ENCODE measurements around the gene SPDYA.

DNA sequence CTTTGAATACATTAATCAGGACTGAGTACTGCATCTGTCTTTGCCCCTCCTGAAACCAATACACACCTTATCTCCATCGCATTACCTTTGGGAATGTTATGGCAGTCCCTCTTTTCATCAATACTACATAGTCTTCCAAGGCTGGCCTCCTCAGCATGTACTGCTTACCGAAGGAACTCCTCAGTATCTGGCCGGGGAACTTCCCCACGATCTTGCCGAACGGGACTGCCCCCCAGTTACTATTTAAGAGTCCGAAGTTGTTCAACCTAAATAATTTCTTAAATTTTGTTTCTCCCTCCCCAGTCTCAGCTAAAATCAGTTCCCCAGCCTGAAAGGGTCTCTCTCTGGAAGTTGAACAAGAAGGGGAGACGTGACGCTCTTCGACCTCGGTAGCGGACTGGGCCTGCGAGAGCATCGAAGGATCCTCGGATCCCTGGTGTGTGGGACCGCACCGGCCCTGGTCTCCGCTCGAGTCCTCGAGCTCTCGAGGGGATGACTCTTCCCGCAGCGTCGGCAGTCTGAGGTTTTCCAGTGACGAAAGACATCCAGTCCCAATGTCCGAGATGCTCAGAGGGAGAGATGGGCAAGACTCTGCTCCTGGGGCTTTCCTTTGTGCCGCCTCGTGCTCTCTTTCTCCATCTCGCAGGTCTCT, 59.0 kb downstream of the SPDYA start:
- TF ChIP-seq ZC3H10 (CRISPR knock-in tag; IDR thresholded peaks at IDR 0.05) (no peak), ZFP3 (CRISPR knock-in tag; IDR thresholded peaks at IDR 0.05) (no peak), ISL1 (CRISPR knock-in tag; IDR thresholded peaks at IDR 0.05) (no peak), OSR1 (CRISPR knock-in tag; IDR thresholded peaks at IDR 0.05) (no peak), ZNF565 (CRISPR knock-in tag; conservative IDR thresholded peaks at IDR 0.05; ENCODE audit: low read depth) (no peak)
- TF ChIP-seq, protein P1, sequence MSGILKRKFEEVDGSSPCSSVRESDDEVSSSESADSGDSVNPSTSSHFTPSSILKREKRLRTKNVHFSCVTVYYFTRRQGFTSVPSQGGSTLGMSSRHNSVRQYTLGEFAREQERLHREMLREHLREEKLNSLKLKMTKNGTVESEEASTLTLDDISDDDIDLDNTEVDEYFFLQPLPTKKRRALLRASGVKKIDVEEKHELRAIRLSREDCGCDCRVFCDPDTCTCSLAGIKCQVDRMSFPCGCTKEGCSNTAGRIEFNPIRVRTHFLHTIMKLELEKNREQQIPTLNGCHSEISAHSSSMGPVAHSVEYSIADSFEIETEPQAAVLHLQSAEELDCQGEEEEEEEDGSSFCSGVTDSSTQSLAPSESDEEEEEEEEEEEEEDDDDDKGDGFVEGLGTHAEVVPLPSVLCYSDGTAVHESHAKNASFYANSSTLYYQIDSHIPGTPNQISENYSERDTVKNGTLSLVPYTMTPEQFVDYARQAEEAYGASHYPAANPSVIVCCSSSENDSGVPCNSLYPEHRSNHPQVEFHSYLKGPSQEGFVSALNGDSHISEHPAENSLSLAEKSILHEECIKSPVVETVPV (CRISPR knock-in tag; IDR thresholded peaks at IDR 0.05) = no peak
- TF ChIP-seq, protein P2, sequence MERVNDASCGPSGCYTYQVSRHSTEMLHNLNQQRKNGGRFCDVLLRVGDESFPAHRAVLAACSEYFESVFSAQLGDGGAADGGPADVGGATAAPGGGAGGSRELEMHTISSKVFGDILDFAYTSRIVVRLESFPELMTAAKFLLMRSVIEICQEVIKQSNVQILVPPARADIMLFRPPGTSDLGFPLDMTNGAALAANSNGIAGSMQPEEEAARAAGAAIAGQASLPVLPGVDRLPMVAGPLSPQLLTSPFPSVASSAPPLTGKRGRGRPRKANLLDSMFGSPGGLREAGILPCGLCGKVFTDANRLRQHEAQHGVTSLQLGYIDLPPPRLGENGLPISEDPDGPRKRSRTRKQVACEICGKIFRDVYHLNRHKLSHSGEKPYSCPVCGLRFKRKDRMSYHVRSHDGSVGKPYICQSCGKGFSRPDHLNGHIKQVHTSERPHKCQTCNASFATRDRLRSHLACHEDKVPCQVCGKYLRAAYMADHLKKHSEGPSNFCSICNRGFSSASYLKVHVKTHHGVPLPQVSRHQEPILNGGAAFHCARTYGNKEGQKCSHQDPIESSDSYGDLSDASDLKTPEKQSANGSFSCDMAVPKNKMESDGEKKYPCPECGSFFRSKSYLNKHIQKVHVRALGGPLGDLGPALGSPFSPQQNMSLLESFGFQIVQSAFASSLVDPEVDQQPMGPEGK (CRISPR knock-in tag; IDR thresholded peaks at IDR 0.05; ENCODE audit: borderline replicate concordance) = no peak

Data from SK-N-SH treated with all-trans-retinoic acid at 6 μM for 48 hours (cell line).